ENCODE measurements around the gene PDCD6IP.

DNA sequence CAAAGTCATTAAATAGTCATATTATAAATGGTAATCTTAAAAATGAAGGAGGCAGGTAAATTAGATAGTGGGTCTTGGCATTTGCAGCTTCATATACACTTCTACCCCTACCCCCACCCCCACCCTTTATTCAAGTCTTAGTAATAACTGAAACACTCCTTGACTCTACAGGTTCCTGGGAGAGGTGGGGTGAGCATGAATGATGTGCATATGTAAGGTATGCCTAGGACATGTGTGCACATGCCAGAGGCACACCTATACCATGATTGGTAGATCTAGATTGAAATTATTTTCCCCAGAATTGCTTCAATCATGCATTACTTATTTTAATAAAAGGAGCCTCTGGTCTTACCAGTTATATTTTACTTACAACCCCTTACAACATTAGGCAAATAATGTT is 40.1 kb upstream of the PDCD6IP start:
- TF ChIP-seq, protein P1, sequence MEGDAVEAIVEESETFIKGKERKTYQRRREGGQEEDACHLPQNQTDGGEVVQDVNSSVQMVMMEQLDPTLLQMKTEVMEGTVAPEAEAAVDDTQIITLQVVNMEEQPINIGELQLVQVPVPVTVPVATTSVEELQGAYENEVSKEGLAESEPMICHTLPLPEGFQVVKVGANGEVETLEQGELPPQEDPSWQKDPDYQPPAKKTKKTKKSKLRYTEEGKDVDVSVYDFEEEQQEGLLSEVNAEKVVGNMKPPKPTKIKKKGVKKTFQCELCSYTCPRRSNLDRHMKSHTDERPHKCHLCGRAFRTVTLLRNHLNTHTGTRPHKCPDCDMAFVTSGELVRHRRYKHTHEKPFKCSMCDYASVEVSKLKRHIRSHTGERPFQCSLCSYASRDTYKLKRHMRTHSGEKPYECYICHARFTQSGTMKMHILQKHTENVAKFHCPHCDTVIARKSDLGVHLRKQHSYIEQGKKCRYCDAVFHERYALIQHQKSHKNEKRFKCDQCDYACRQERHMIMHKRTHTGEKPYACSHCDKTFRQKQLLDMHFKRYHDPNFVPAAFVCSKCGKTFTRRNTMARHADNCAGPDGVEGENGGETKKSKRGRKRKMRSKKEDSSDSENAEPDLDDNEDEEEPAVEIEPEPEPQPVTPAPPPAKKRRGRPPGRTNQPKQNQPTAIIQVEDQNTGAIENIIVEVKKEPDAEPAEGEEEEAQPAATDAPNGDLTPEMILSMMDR (conservative IDR thresholded peaks at IDR 0.05; ENCODE audit: low read depth, low read length): no peak
- TF ChIP-seq EZH2 (IDR thresholded peaks at IDR 0.05; ENCODE audit: low read length, unreplicated experiment): no peak
